LoVo (cell line): ENCODE results near the gene ABHD12B.

ENCODE experiments used
- DNase-seq: peaks from one replicate; pipeline ENCODE4 v3.0.0-alpha.2; 2016; ENCODE audit warnings: low spot score

Gene ABHD12B

GRCh38 chr14:50839048-50839447, 32.8 kb upstream of the ABHD12B start:
- no peak for DNase-seq

- DNase-seq = no peak
Measured at GRCh38 chr14:50839691-50840090, 32.2 kb upstream of the ABHD12B start.

- no peak for DNase-seq
Measured at GRCh38 chr14:50844391-50844790, 27.5 kb upstream of the ABHD12B start.

- DNase-seq = no peak
Measured at GRCh38 chr14:50845166-50845565, 26.7 kb upstream of the ABHD12B start.

- DNase-seq = no peak
Measured at GRCh38 chr14:50846226-50846880, 25.5 kb upstream of the ABHD12B start.

- DNase-seq = no peak
Measured at GRCh38 chr14:50853891-50854290, 18.0 kb upstream of the ABHD12B start.

GRCh38 chr14:50854521-50854920, 17.3 kb upstream of the ABHD12B start:
- no peak for DNase-seq

- no peak for DNase-seq
Measured at GRCh38 chr14:50855558-50855957, 16.3 kb upstream of the ABHD12B start.

GRCh38 chr14:50856660-50857059, 15.2 kb upstream of the ABHD12B start:
- no peak for DNase-seq

- no peak for DNase-seq
Measured at GRCh38 chr14:50859296-50859624, 12.6 kb upstream of the ABHD12B start.

GRCh38 chr14:50860478-50861086, 11.3 kb upstream of the ABHD12B start:
- peak; percentile 75 for DNase-seq

- no peak for DNase-seq
Measured at GRCh38 chr14:50862036-50862570, 9.8 kb upstream of the ABHD12B start.

- DNase-seq = no peak
Measured at GRCh38 chr14:50864237-50864636, 7.6 kb upstream of the ABHD12B start.

- DNase-seq = no peak
Measured at GRCh38 chr14:50864946-50865345, 6.9 kb upstream of the ABHD12B start.

- DNase-seq = no peak
Measured at GRCh38 chr14:50865391-50866076, 6.3 kb upstream of the ABHD12B start.

GRCh38 chr14:50871228-50871627, 625 bp upstream of the ABHD12B start:
- DNase-seq = no peak

- DNase-seq = no peak
Measured at GRCh38 chr14:50874757-50875156, 2.9 kb downstream of the ABHD12B start.

- DNase-seq = no peak
Measured at GRCh38 chr14:50875359-50876070, 3.7 kb downstream of the ABHD12B start.

- DNase-seq = no peak
Measured at GRCh38 chr14:50882932-50883826, 11.3 kb downstream of the ABHD12B start.

GRCh38 chr14:50883827-50884197, 12.0 kb downstream of the ABHD12B start:
- DNase-seq = no peak

- DNase-seq = no peak
Measured at GRCh38 chr14:50887476-50887875, 15.6 kb downstream of the ABHD12B start.

- no peak for DNase-seq
Measured at GRCh38 chr14:50892255-50892654, 20.4 kb downstream of the ABHD12B start.
